ENCODE results near the gene ATP10D.

Gene ATP10D

DNA sequence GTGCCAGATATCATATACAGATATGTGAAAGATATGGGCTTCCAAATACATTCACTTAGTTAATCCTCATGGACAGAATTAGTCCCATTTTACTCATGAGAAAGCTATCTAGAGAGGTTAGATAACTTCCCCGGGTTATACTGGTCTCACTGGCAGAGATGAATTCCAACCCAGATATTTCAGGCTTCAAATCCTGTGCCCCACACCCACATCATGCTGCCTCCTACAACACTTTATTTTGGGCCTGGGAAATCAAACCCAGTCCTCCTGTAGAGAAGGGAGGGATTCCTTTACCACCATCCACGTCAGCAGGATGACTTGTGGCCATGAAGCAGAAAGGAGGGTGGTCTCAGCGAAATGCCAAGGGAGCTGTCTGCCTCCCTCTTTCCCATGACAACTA lies 113.8 kb downstream of the ATP10D start:
- DNase-seq: no peak

DNA sequence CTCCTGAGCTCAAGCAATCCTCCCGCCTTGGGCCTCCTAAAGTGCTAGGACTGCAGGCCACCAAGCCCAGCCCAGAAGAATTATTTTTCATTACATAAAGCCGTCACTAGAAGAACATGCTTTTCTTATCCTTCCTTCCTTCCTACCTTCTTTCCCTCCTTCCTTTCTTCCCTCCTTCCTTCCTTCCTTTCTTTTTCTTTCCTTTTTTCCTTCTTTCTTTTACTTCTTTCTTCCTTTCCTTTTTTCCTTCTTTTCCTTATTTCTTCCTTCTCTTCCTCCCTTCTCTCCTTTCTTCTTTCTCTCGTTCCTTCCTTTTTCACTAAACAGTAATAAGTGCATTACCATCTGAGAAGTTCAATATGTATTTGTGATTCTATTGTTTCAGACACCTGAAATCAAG lies 121.4 kb downstream of the ATP10D start:
- no peak for DNase-seq

DNA sequence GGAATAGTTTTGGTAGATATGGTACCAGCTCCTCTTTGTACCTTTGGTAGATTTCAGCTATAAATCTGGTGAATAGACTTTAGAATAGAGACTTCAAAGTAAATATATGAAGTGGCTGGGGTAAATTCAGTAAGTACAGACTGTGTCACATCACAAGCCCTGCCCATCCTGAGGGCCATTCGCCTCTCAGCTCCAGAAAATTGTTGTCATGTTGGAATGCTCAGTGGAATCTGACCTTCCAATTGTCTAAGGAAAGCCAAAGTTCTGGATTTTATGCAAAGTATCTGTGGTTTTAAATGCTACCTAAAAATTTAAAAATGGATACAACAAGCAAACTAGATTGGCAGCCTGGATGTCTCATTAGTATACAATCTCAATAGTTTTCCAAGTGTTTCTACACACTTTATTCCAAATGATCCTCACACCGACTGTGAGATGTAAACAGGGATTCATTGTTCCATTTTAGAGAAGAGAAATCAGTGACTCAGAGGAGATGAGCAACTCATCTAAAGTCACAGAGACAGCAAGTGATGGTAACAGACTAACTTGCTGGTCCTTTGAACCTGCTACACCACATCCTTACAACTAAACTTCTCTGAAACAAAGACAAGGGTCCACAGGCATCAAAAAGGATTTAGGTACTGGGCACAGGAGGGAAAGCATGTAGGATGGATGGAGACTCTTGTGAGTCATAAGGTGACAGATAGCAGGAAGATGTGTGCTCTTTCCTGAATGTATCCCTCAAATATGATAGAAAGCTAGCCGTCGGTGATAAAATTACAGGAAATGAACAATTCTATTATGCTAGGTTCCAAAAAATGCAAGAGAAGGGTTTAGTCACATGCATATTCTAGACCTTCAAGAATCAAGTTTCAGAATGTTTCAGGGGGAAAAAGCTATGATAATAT lies 127.3 kb downstream of the ATP10D start:
- no peak for DNase-seq

DNA sequence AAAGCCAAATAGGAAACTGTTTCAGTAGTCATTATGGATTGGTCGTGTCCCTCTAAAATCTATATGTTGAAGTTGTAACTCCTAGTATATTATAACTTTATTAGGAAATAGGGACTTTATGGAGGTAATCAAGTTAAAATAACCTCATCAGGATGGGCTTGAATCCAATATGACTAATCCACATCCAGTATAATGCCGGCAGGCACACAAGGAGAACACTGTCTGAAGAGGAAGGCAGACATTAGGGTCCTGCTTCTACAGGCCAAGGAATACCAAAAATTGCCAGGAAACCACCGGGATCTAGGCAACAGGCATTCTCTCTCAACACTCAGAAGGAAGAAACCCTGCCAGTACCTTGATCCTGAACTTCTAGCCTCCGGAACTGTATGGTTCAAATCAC lies 130.3 kb downstream of the ATP10D start:
- no peak for DNase-seq

DNA sequence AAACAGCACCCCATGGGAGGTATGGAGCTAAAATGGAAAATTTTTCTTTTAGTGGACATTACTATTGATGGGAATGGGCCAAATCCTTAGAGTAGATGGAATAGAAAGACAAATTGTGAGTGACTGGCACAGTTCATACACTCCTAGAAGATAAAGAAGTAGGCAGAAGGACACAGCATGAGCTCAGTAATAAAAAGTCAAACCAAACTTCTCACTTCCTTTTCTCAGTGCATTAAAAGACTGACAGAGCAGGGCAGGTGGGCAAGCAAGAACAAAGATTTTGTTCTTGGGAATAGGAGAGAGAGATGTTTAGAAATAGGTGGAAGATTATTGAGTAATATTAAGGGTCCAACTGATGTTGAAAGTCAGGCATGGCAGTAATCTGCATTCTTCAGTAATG lies 132.5 kb downstream of the ATP10D start:
- DNase-seq: no peak

DNA sequence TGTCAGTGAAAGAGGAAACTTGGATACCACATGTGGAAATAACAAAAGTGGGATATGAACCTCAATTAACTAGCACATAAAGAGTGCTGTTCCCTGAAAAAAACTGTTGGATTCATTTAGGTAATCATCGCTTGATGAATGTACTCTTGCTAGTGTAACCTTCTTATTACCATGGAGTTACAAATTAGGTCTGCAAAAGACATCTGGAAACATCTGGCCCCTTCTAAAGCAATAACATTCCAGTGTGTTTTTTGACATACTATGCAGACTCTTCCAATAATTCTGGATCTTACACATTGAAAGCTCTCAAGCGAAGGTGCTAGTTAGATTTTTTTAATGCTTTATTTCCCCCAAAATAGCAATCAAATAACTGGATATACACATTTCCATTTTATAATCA lies 134.6 kb downstream of the ATP10D start:
- no peak for DNase-seq

DNA sequence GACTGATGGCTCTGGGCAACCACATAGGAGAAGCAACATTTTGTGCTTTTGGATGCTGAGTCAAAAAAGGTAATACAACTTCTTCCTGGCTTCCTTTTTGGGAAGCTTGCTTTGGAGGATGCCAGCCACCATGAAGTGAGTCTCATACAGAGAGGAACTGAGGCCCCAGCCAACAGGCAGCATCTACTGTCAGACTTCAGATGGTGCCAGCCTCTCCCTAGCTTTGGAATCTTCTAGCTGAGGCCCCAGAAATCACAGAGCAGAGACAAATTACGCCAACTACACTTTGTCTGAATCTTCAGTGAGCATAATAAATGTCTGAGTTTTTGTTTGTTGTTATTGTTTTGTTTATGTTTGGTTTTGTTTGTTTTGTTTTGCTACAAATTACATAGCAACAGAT lies 136.1 kb downstream of the ATP10D start:
- DNase-seq: no peak

DNA sequence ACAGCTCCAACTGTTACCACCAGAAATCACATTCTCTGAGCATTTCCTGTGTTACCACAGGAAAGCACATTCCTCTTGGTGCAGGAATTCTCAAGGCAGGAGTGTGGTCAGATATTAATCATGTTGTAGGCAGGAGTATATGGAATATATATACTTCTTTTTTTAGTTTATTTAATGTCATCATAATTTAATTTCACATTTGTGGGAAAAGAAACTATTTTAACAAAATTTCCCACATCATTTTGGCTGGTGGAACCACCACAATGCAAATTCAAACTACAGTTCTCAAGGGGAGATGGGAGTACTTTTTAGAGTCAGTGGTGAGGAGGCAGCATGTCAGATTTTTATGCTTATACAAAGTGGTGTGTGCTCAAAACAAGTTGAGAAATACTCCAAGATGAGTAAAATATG lies 139.0 kb downstream of the ATP10D start:
- DNase-seq: no peak

DNA sequence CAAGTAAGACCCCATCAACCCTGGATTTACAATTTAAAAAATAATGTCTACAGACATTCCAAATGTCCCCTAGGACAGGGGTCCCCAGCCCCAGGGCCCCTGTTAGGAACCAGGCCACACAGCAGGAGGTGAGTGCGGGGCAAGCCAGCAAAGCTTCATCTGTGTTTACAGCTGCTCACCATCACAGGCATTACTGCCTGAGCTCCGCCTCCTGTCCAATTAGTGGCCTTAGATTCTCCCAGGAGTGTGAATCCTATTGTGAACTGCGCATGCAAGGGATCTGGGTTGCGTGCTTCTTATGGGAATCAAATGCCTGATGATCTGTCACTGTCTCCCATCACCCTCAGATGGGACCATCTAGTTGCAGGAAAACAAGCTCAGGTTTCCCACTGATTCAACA lies 146.1 kb downstream of the ATP10D start:
- no peak for DNase-seq

DNA sequence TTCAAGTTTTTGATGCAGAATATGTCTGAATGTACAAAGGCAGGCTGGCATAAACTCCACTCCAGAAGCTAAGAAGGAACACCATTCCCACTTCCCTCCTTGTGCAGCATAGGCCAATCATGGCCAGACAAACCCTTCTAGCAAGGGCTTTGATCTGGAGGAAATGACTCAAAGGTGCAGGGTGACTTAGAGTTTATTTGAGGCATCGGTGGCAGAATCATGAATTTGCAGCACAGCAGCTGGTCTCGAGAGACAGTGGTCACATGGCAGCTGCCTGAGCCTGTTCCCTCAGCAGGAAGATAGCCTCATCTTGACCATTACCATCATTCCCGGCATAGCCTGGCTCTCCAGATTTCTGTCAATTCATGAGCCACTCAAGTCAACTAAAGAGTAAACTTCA lies 154.5 kb downstream of the ATP10D start:
- no peak for DNase-seq

DNA sequence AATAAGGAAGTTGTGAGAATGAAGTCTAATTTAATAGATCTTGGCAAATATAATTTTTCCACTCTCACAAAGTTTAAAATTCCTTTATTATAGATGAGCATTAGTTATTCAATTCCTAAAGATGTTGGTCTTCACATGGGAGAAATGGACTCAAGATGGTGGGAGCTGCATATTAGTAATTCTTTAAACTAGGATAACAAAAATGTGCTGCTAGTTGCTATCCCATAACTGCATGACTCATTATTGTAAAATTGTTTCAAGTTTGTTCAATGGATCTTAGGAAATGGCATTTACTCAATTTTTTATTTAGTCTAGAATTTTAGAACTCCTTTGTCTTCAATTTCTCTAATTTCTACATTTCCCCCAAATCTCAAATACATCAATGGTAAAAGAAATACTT lies 155.8 kb downstream of the ATP10D start:
- no peak for DNase-seq

DNA sequence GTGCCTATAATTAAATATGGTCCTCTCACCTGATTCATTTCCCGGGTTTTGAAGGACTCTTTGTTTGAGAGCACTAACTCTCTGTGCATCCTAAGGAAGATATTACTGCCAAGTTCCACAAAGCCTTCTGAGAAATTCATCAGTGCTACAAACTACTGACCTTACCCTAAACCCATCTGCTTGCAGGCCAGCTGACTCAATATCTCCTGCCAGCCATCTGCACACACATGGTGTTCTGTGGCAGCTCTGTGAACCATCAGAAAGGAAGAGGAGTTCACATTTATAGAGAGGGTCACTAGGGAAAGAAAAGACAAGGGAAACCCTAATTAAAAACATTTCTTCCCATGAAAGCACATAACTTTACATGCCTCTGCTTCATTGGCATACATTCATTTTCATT lies 156.7 kb downstream of the ATP10D start:
- DNase-seq: no peak

DNA sequence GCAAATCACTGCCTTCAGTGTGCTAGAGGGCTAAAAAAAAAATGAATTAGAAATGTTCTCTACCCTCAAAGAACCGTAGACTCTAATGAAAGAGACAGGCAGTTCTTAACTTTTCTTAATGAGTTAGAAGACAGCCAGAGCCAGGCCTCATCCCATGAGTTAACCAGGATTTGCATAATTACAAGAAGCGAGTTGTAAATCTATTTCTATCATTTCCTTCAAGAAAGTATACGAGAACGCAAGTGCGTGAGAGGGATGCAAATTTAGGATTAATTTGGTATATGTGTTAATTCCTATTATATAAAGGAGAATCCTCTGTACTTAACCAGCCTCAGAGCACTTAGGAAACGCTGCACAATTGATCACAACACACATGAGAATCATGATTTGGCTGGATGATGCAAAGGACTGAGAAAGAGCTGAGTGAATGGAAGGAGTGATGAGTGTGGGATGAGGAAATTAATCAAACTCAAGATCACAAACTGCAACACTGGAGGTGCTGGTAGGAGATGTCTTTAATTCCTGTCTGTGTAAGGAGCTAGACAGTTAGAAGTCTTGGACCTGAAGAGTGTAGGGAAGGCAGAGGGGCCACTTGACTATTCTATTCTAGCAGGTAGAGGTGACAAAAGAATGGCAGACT lies 157.2 kb downstream of the ATP10D start:
- DNase-seq: no peak

All from T1000 (cell line).